ENCODE data around the gene APOE. TPM values are rescaled to one million over a fixed set of nuclear protein-coding genes. Genes with fewer than 3 reads are reported as not detected.

APOE gene
- total and polyA plus RNA-seq, 2 of the 13 experiments (the other 11 are each of a cell fraction or from before 2014, with no cell fraction given), result 1,328 to 1,470 TPM

- TF ChIP-seq UBTF (CRISPR knock-in tag; IDR thresholded peaks at IDR 0.05), result no peak; the same call in 1 of the 2 replicates
- no peak; the same call in 1 of the 2 replicates for TF ChIP-seq BRD4 (CRISPR knock-in tag; IDR thresholded peaks at IDR 0.05)
- TF ChIP-seq ARID2 (CRISPR knock-in tag; IDR thresholded peaks at IDR 0.05; ENCODE audit: borderline replicate concordance), result no peak
- peak; percentile 92 for TF ChIP-seq ZNF687 (CRISPR knock-in tag; IDR thresholded peaks at IDR 0.05)
- no peak for TF ChIP-seq ZNF260 (CRISPR knock-in tag; IDR thresholded peaks at IDR 0.05; ENCODE audit: borderline replicate concordance, low read depth)
- no peak for TF ChIP-seq ZNF232 (CRISPR knock-in tag; IDR thresholded peaks at IDR 0.05; ENCODE audit: borderline replicate concordance)
- TF ChIP-seq ZNF616 (CRISPR knock-in tag; IDR thresholded peaks at IDR 0.05; ENCODE audit: low read depth), result no peak
- peak; percentile 53; the same call in 1 of the 2 replicates for TF ChIP-seq RFXANK (CRISPR knock-in tag; IDR thresholded peaks at IDR 0.05)
- peak; percentile 65 for TF ChIP-seq TEAD3 (CRISPR knock-in tag; optimal IDR thresholded peaks at IDR 0.05; ENCODE audit: borderline replicate concordance)
- TF ChIP-seq NBN (conservative IDR thresholded peaks at IDR 0.05), result no peak
- TF ChIP-seq ZNF749 (CRISPR knock-in tag; IDR thresholded peaks at IDR 0.05; ENCODE audit: borderline replicate concordance), result no peak; the same call in 1 of the 2 replicates
- TF ChIP-seq ZFYVE20 (CRISPR knock-in tag; IDR thresholded peaks at IDR 0.05; ENCODE audit: borderline replicate concordance, low read depth), result no peak
- TF ChIP-seq YY1 (IDR thresholded peaks at IDR 0.05; ENCODE audit: insufficient read depth, insufficient replicate concordance, low read depth, low read length), result peak; percentile 53
- peak; percentile 92 for TF ChIP-seq ATF1 (CRISPR knock-in tag; IDR thresholded peaks at IDR 0.05)
- TF ChIP-seq ZNF614 (CRISPR knock-in tag; IDR thresholded peaks at IDR 0.05; ENCODE audit: borderline replicate concordance), result peak; percentile 41; the same call in 1 of the 2 replicates
- TF ChIP-seq NFYB (CRISPR knock-in tag; IDR thresholded peaks at IDR 0.05), result peak; percentile 85; the same call in 1 of the 2 replicates
- no peak for TF ChIP-seq ZSCAN30 (CRISPR knock-in tag; IDR thresholded peaks at IDR 0.05)
- TF ChIP-seq FOSL2 (CRISPR knock-in tag; IDR thresholded peaks at IDR 0.05), result peak; percentile 53
- TF ChIP-seq HOXA5 (CRISPR knock-in tag; IDR thresholded peaks at IDR 0.05), result 0 out of 2 replicates have a peak, but pooled peaks have one; percentile 37
- peak; percentile 28; the same call in 1 of the 2 replicates for TF ChIP-seq ISL2 (CRISPR knock-in tag; IDR thresholded peaks at IDR 0.05)
- TF ChIP-seq KAT8 (CRISPR knock-in tag; IDR thresholded peaks at IDR 0.05), result peak; percentile 94
- no peak for TF ChIP-seq MZF1 (CRISPR knock-in tag; IDR thresholded peaks at IDR 0.05; ENCODE audit: borderline replicate concordance)
- no peak for TF ChIP-seq HOXA9 (CRISPR knock-in tag; IDR thresholded peaks at IDR 0.05; ENCODE audit: borderline replicate concordance)
- no peak for TF ChIP-seq ZNF263 (CRISPR knock-in tag; IDR thresholded peaks at IDR 0.05)
Observed at GRCh38 chr19:44890366-44891015, 15.1 kb upstream of the APOE start (continued).

Data from HepG2 (cell line).